Measurements from ENCODE around the gene CDKN1B. TPM values are rescaled to one million over a fixed set of nuclear protein-coding genes. Genes with fewer than 3 reads are reported as not detected.

Gene CDKN1B
- total and polyA plus RNA-seq, 2 of the 13 experiments (the other 11 are each of a cell fraction or from before 2014, with no cell fraction given) = 20.1 to 37.2 TPM

DNA sequence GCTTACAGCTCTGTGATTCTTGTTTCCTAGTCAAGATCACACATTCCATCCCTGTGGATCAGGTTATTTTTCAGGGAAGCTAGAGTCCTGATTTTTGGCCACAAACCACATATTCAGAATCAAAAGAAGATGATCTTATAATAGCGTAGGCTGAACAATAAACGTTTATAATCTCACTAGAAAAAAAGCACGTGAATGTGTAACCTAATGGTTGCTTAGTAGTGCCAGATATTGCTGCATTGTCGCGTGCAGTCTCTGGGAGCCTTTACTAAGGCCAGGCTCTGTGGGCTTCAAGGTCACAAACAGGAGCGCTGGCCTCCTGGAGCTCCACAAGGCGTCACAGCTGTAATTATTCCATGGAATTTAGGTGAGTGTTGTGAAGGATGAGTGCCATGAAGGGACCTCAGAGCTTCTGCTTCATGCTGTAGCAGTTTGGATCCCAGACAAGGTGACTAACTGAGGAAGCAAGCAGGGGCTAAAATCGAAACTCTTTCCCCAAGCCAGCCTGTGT is 17.4 kb downstream of the CDKN1B start (continued):
- TF ChIP-seq, protein P1, sequence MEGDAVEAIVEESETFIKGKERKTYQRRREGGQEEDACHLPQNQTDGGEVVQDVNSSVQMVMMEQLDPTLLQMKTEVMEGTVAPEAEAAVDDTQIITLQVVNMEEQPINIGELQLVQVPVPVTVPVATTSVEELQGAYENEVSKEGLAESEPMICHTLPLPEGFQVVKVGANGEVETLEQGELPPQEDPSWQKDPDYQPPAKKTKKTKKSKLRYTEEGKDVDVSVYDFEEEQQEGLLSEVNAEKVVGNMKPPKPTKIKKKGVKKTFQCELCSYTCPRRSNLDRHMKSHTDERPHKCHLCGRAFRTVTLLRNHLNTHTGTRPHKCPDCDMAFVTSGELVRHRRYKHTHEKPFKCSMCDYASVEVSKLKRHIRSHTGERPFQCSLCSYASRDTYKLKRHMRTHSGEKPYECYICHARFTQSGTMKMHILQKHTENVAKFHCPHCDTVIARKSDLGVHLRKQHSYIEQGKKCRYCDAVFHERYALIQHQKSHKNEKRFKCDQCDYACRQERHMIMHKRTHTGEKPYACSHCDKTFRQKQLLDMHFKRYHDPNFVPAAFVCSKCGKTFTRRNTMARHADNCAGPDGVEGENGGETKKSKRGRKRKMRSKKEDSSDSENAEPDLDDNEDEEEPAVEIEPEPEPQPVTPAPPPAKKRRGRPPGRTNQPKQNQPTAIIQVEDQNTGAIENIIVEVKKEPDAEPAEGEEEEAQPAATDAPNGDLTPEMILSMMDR (CRISPR knock-in tag; IDR thresholded peaks at IDR 0.05) = 0 out of 2 replicates have a peak, but pooled peaks have one; percentile 2
- TF ChIP-seq, protein P2, sequence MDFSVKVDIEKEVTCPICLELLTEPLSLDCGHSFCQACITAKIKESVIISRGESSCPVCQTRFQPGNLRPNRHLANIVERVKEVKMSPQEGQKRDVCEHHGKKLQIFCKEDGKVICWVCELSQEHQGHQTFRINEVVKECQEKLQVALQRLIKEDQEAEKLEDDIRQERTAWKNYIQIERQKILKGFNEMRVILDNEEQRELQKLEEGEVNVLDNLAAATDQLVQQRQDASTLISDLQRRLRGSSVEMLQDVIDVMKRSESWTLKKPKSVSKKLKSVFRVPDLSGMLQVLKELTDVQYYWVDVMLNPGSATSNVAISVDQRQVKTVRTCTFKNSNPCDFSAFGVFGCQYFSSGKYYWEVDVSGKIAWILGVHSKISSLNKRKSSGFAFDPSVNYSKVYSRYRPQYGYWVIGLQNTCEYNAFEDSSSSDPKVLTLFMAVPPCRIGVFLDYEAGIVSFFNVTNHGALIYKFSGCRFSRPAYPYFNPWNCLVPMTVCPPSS (IDR thresholded peaks at IDR 0.05) = no peak
- TF ChIP-seq, protein P3, sequence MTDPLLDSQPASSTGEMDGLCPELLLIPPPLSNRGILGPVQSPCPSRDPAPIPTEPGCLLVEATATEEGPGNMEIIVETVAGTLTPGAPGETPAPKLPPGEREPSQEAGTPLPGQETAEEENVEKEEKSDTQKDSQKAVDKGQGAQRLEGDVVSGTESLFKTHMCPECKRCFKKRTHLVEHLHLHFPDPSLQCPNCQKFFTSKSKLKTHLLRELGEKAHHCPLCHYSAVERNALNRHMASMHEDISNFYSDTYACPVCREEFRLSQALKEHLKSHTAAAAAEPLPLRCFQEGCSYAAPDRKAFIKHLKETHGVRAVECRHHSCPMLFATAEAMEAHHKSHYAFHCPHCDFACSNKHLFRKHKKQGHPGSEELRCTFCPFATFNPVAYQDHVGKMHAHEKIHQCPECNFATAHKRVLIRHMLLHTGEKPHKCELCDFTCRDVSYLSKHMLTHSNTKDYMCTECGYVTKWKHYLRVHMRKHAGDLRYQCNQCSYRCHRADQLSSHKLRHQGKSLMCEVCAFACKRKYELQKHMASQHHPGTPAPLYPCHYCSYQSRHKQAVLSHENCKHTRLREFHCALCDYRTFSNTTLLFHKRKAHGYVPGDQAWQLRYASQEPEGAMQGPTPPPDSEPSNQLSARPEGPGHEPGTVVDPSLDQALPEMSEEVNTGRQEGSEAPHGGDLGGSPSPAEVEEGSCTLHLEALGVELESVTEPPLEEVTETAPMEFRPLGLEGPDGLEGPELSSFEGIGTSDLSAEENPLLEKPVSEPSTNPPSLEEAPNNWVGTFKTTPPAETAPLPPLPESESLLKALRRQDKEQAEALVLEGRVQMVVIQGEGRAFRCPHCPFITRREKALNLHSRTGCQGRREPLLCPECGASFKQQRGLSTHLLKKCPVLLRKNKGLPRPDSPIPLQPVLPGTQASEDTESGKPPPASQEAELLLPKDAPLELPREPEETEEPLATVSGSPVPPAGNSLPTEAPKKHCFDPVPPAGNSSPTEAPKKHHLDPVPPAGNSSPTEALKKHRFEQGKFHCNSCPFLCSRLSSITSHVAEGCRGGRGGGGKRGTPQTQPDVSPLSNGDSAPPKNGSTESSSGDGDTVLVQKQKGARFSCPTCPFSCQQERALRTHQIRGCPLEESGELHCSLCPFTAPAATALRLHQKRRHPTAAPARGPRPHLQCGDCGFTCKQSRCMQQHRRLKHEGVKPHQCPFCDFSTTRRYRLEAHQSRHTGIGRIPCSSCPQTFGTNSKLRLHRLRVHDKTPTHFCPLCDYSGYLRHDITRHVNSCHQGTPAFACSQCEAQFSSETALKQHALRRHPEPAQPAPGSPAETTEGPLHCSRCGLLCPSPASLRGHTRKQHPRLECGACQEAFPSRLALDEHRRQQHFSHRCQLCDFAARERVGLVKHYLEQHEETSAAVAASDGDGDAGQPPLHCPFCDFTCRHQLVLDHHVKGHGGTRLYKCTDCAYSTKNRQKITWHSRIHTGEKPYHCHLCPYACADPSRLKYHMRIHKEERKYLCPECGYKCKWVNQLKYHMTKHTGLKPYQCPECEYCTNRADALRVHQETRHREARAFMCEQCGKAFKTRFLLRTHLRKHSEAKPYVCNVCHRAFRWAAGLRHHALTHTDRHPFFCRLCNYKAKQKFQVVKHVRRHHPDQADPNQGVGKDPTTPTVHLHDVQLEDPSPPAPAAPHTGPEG (CRISPR knock-in tag; IDR thresholded peaks at IDR 0.05) = no peak
- TF ChIP-seq, protein P4, sequence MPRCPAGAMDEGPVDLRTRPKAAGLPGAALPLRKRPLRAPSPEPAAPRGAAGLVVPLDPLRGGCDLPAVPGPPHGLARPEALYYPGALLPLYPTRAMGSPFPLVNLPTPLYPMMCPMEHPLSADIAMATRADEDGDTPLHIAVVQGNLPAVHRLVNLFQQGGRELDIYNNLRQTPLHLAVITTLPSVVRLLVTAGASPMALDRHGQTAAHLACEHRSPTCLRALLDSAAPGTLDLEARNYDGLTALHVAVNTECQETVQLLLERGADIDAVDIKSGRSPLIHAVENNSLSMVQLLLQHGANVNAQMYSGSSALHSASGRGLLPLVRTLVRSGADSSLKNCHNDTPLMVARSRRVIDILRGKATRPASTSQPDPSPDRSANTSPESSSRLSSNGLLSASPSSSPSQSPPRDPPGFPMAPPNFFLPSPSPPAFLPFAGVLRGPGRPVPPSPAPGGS (CRISPR knock-in tag; IDR thresholded peaks at IDR 0.05) = no peak
- 0 out of 2 replicates have a peak, but pooled peaks have one; percentile 27 for TF ChIP-seq HDAC2 (CRISPR knock-in tag; IDR thresholded peaks at IDR 0.05)
- TF ChIP-seq SMAD9 (CRISPR knock-in tag; IDR thresholded peaks at IDR 0.05) = no peak
- peak; percentile 35 for TF ChIP-seq ASH2L (IDR thresholded peaks at IDR 0.05; ENCODE audit: insufficient read length, low read depth, low read length)
- TF ChIP-seq ZFX (CRISPR knock-in tag; IDR thresholded peaks at IDR 0.05; ENCODE audit: low read depth) = peak; percentile 24; the same call in 1 of the 2 replicates
- TF ChIP-seq ZBTB1 (CRISPR knock-in tag; IDR thresholded peaks at IDR 0.05; ENCODE audit: borderline replicate concordance) = no peak
- TF ChIP-seq, protein P5, sequence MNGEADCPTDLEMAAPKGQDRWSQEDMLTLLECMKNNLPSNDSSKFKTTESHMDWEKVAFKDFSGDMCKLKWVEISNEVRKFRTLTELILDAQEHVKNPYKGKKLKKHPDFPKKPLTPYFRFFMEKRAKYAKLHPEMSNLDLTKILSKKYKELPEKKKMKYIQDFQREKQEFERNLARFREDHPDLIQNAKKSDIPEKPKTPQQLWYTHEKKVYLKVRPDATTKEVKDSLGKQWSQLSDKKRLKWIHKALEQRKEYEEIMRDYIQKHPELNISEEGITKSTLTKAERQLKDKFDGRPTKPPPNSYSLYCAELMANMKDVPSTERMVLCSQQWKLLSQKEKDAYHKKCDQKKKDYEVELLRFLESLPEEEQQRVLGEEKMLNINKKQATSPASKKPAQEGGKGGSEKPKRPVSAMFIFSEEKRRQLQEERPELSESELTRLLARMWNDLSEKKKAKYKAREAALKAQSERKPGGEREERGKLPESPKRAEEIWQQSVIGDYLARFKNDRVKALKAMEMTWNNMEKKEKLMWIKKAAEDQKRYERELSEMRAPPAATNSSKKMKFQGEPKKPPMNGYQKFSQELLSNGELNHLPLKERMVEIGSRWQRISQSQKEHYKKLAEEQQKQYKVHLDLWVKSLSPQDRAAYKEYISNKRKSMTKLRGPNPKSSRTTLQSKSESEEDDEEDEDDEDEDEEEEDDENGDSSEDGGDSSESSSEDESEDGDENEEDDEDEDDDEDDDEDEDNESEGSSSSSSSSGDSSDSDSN (CRISPR knock-in tag; IDR thresholded peaks at IDR 0.05) = no peak
- TF ChIP-seq, protein P6, sequence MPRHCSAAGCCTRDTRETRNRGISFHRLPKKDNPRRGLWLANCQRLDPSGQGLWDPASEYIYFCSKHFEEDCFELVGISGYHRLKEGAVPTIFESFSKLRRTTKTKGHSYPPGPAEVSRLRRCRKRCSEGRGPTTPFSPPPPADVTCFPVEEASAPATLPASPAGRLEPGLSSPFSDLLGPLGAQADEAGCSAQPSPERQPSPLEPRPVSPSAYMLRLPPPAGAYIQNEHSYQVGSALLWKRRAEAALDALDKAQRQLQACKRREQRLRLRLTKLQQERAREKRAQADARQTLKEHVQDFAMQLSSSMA (CRISPR knock-in tag; IDR thresholded peaks at IDR 0.05) = no peak
- TF ChIP-seq ZFYVE20 (CRISPR knock-in tag; IDR thresholded peaks at IDR 0.05; ENCODE audit: borderline replicate concordance, low read depth) = no peak
- no peak for TF ChIP-seq PHF21A (CRISPR knock-in tag; IDR thresholded peaks at IDR 0.05)
- no peak for TF ChIP-seq MAF1 (CRISPR knock-in tag; IDR thresholded peaks at IDR 0.05; ENCODE audit: borderline replicate concordance)
- no peak for TF ChIP-seq SRF (IDR thresholded peaks at IDR 0.05; ENCODE audit: low read depth, low read length)
